PC-9 (cell line): ENCODE measurements around the gene DRC3. TPM values are rescaled to one million over a fixed set of nuclear protein-coding genes. Genes with fewer than 3 reads are reported as not detected.

Experiments used
- BruUV-seq: library from RNA; stranded (reverse); fragments of 400-500 nt; replicated peaks from 2 replicates; lab custom pipeline; 2021; lab: Mats Ljungman, UMichigan
- CTCF ChIA-PET: fragments of 300-600 bp; sonication (Branson Sonifier 250); formaldehyde crosslinking; loops from one replicate; lab custom pipeline; 2022; ENCODE audit warnings: antibody characterized with exemption; lab: Charles Lee
- POLR2A ChIA-PET: fragments of 300-600 bp; sonication (Branson Sonifier 250); formaldehyde crosslinking; loops from one replicate; lab custom pipeline; 2022; ENCODE audit warnings: antibody characterized with exemption; ENCODE audit not compliant: unreplicated experiment; lab: Charles Lee
- DNase-seq, 2 experiments: peaks; one replicate each; pipeline versions ENCODE4 v3.0.0 to v3.0.0-alpha.2; 2015 to 2022; ENCODE audit warnings: mixed read lengths in 1 of 2
- H2AFZ ChIP-seq: fragments of 200-600 bp; sonication (generic); 2 replicates; pipeline ENCODE4 v1.8.1; 2017; ENCODE audit warnings: antibody characterized with exemption
- H3F3A ChIP-seq: fragments of 200-600 bp; sonication (generic); 2 replicates; pipeline ENCODE4 v1.8.1; 2017; ENCODE audit warnings: antibody characterized with exemption, mild to moderate bottlenecking, low read depth; ENCODE audit not compliant: insufficient read depth
- H3K27ac ChIP-seq: fragments of 200-600 bp; sonication (generic); 2 replicates; pipeline ENCODE4 v1.6.1; 2016; ENCODE audit warnings: mixed run types
- H3K27me3 ChIP-seq: fragments of 200-600 bp; sonication (generic); 2 replicates; pipeline ENCODE4 v1.6.1; 2016; ENCODE audit warnings: low read depth, mixed run types; ENCODE audit not compliant: insufficient read depth
- H3K36me3 ChIP-seq: fragments of 200-600 bp; sonication (generic); 2 replicates; pipeline ENCODE4 v1.6.1; 2016; ENCODE audit warnings: low read depth, mixed run types
- H3K4me1 ChIP-seq: fragments of 200-600 bp; sonication (generic); replicated peaks from 2 replicates; pipeline ENCODE4 v1.6.1; 2016; ENCODE audit warnings: mixed run types; ENCODE audit not compliant: insufficient read depth
- H3K4me2 ChIP-seq: fragments of 200-600 bp; sonication (generic); 2 replicates; pipeline ENCODE4 v1.6.1; 2017; ENCODE audit warnings: mixed run types
- H3K4me3 ChIP-seq: fragments of 200-600 bp; sonication (generic); 2 replicates; pipeline ENCODE4 v1.6.1; 2016; ENCODE audit warnings: mixed run types
- H3K79me2 ChIP-seq: fragments of 200-600 bp; sonication (generic); 2 replicates; pipeline ENCODE4 v1.6.1; 2017; ENCODE audit warnings: low read depth, mixed run types
- H3K9me2 ChIP-seq: fragments of 200-600 bp; sonication (generic); 2 replicates; pipeline ENCODE4 v1.8.1; 2017; ENCODE audit warnings: mild to moderate bottlenecking; ENCODE audit not compliant: insufficient read depth
- H3K9me3 ChIP-seq: fragments of 200-600 bp; sonication (generic); 2 replicates; pipeline ENCODE4 v1.8.1; 2016; ENCODE audit warnings: low read depth; ENCODE audit not compliant: insufficient read depth
- H4K20me1 ChIP-seq: fragments of 200-600 bp; sonication (generic); 2 replicates; pipeline ENCODE4 v1.8.1; 2017; ENCODE audit not compliant: insufficient read depth
- EZH2 ChIP-seq: fragments of 200-600 bp; sonication (generic); IDR thresholded peaks from 2 replicates; pipeline ENCODE4 v1.8.0; 2017; ENCODE audit warnings: antibody characterized with exemption, low read depth
- intact Hi-C: fragments of 100-400 bp; cut with micrococcal nuclease; formaldehyde crosslinking; loops from one replicate; pipeline ENCODE4 v1.10.0; 2022; ENCODE audit not compliant: unreplicated experiment
- total RNA-seq: library from RNA; stranded (reverse); gene quantifications from 2 replicates; pipeline ENCODE4 v1.2.3, GENCODE V29; 2021
- TF ChIP-seq, protein P1 (sequence below): fragments of 200-600 bp; sonication (generic); conservative IDR thresholded peaks from 2 replicates; pipeline ENCODE4 v1.6.1; 2017; ENCODE audit warnings: mixed run types, antibody characterized with exemption, mild to moderate bottlenecking, moderate library complexity

DRC3 gene
- total RNA-seq, 1 experiment from 2014 or later, result 15.2 TPM

DNA sequence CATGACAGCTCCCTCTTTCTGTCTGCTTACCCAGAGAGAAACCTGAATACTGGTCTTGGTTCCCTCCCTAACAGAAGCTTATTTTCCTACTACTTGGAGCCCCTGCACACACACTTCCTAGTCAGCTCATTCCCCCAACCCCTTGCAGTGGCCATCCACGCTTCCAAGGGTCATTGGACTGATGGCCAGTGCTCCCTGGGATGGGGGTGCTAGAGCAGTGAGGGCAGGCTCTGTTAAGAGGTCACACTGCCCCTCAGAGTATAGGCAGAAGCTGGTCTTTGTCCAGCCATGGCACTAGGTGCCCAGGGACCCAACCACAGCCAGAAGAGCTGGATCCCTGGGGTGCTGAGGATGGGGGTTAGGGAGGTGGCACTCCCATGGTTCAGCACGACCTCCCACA, 12.5 kb downstream of the DRC3 start:
- no peaks in the 10 kb centered on the region for H3K9me2 ChIP-seq
- H2AFZ ChIP-seq, result no peak overlapping the region
- H3K4me1 ChIP-seq, result peaks cover 15% of the 10 kb centered on the region
- H3K9me3 ChIP-seq, result no peaks in the 10 kb centered on the region
- POLR2A ChIA-PET, result no interaction called here
- H3K4me3 ChIP-seq, result no peak overlapping the region
- H4K20me1 ChIP-seq, result no peaks in the 10 kb centered on the region
- H3F3A ChIP-seq, result peaks cover 14% of the 10 kb centered on the region; the same call in 1 of the 2 replicates
- H3K27me3 ChIP-seq, result no peaks in the 10 kb centered on the region
- BruUV-seq, result no TSS peak
- TF ChIP-seq EZH2, result no peak
- TF ChIP-seq, protein P1, sequence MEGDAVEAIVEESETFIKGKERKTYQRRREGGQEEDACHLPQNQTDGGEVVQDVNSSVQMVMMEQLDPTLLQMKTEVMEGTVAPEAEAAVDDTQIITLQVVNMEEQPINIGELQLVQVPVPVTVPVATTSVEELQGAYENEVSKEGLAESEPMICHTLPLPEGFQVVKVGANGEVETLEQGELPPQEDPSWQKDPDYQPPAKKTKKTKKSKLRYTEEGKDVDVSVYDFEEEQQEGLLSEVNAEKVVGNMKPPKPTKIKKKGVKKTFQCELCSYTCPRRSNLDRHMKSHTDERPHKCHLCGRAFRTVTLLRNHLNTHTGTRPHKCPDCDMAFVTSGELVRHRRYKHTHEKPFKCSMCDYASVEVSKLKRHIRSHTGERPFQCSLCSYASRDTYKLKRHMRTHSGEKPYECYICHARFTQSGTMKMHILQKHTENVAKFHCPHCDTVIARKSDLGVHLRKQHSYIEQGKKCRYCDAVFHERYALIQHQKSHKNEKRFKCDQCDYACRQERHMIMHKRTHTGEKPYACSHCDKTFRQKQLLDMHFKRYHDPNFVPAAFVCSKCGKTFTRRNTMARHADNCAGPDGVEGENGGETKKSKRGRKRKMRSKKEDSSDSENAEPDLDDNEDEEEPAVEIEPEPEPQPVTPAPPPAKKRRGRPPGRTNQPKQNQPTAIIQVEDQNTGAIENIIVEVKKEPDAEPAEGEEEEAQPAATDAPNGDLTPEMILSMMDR, result no peak
- intact Hi-C loops, result no loop called here
- CTCF ChIA-PET, result interaction anchor here (0.6 to 0.7 kb wide), 2 partner anchors 38 to 59 kb away, joined by 3 read pairs; no protein-coding TSS in a partner anchor
- no peak overlapping the region for H3K4me2 ChIP-seq
- H3K79me2 ChIP-seq, result no peaks in the 10 kb centered on the region
- no peak overlapping the region for H3K27ac ChIP-seq
- no peak for DNase-seq
- H3K36me3 ChIP-seq, result no peaks in the 10 kb centered on the region

DNA sequence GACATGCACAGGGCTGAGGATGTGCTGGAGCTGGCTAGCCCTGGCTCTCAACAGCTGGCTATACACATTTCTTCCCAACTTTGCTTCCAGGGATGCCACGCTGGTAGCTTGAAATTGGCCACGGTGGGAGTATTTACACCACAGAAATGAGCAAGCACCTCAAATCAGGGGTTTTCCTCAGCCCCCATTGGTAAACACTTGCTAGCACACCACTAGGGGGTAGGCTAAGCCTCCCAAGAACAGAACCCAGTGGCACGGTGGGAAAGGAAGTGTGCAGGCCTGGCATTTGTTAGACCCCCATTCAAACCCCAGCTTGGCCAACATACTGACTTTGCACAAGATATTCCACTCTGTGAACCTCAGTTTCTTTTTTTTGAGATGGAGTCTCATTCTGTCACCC, 12.9 kb downstream of the DRC3 start:
- Histone ChIP-seq H2AFZ (no peak overlapping the region), H3K36me3 (no peaks in the 10 kb centered on the region), H3K27ac (no peak overlapping the region), H3K27me3 (no peaks in the 10 kb centered on the region), H3K79me2 (no peaks in the 10 kb centered on the region), H3K9me2 (no peaks in the 10 kb centered on the region), H3K4me3 (no peak overlapping the region), H3K4me1 (peaks cover 19% of the 10 kb centered on the region), H4K20me1 (no peaks in the 10 kb centered on the region), H3K4me2 (no peak overlapping the region), H3F3A (peaks cover 18% of the 10 kb centered on the region), H3K9me3 (no peaks in the 10 kb centered on the region)
- ChIA-PET CTCF (no interaction called here), POLR2A (no interaction called here)
- intact Hi-C loops, result no loop called here
- TF ChIP-seq, protein P1, result peak; percentile 52
- TF ChIP-seq EZH2, result no peak
- no TSS peak for BruUV-seq
- DNase-seq, result no peak

DNA sequence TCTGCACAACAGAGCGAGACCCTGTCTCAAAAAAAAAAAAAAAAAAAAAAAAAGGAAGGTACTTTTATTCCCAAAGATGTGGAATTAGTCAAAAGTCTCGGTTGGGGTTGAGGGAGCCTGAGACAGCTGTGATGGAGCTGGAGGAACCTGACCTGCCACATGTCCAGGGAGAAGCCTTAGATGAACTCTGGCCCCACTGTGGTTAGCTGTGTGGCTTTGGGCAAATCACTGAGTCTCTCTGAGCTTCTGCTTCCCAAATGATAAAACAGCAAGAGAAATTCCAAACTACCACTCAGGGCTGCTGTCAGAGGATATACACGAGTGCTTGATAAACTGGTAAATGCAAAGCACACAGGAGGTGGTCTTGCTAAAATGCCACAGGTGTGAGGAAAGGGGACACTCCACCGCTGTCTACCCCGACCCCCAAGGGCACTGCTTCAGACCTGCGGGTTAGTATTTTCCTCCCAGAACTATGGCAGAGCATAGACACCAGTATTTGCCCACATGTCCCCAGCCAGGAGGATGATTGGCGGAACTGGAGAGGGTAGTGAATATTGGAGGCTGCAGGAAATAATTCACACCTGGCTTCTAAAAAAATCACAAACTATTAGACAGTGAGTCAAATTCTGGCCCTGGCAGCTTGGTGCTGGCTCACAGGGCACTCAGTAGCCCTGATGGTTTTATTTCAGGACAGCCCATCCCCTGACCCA, 14.7 kb downstream of the DRC3 start:
- intact Hi-C loops, result no loop called here
- Histone ChIP-seq H3K4me3 (no peak overlapping the region), H3K9me2 (no peaks in the 10 kb centered on the region), H3K4me2 (no peak overlapping the region), H3K27me3 (no peaks in the 10 kb centered on the region), H3F3A (peaks cover 26% of the 10 kb centered on the region), H2AFZ (no peak overlapping the region), H3K27ac (no peak overlapping the region), H3K79me2 (no peaks in the 10 kb centered on the region), H3K36me3 (no peaks in the 10 kb centered on the region), H3K9me3 (no peaks in the 10 kb centered on the region), H3K4me1 (peaks cover 31% of the 10 kb centered on the region), H4K20me1 (no peaks in the 10 kb centered on the region)
- DNase-seq, result no peak
- TF ChIP-seq, protein P1, result no peak
- no peak for TF ChIP-seq EZH2
- ChIA-PET CTCF (interaction anchor here (0.6 kb wide), 1 partner anchor 34 kb away, joined by 5 read pairs; no protein-coding TSS in a partner anchor), POLR2A (no interaction called here)
- no TSS peak for BruUV-seq
